ENCODE measurements around the gene ARMC7.

ARMC7 gene

DNA sequence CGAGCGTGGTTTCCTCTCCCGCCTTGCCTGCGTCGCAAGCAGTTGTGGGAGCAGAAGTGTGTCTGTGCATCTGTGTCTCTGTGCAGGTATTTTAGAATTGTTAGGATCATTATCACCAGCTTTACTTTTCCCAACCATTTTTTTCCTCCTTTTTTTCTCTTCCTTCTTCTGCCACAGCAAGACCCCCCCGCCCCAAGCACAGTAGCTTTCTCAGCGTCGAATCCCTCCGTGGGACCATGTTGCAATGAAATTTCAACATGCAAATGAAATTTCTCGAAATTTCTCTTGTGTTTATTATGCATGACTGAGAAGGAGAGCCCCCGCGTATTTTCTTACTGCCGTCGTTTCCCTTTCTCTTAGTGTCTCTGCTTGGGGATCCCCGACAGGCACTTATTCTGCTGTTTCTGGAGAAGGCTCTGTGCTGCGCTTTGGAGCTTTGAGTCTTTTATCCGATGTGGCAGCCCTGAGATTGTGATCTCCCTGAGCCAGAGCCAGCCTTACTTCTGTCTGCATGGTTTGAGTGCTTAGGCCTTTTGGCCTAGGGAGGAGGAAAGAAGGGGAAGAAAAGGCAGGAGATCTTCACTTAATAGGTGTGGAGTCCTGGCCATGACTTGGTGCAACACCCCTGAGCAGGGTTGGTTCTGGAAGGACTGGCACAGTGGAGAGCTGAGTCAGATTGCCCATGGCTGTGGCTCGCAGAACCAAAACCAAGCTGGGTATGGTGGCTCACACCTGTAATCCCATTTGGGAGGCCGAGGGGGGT, 5.0 kb downstream of the ARMC7 start:
- peak overlapping the region; percentile 80 for H3K9ac ChIP-seq (ENCODE audit: low read length)
- TF ChIP-seq EZH2phosphoT487 (IDR thresholded peaks at IDR 0.05; ENCODE audit: low read depth) = no peak
- TF ChIP-seq, protein P1, sequence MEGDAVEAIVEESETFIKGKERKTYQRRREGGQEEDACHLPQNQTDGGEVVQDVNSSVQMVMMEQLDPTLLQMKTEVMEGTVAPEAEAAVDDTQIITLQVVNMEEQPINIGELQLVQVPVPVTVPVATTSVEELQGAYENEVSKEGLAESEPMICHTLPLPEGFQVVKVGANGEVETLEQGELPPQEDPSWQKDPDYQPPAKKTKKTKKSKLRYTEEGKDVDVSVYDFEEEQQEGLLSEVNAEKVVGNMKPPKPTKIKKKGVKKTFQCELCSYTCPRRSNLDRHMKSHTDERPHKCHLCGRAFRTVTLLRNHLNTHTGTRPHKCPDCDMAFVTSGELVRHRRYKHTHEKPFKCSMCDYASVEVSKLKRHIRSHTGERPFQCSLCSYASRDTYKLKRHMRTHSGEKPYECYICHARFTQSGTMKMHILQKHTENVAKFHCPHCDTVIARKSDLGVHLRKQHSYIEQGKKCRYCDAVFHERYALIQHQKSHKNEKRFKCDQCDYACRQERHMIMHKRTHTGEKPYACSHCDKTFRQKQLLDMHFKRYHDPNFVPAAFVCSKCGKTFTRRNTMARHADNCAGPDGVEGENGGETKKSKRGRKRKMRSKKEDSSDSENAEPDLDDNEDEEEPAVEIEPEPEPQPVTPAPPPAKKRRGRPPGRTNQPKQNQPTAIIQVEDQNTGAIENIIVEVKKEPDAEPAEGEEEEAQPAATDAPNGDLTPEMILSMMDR (IDR thresholded peaks at IDR 0.05; ENCODE audit: low read depth, low read length) = no peak
- H3K9me3 ChIP-seq (ENCODE audit: insufficient read depth, low read length) = no peaks in the 10 kb centered on the region
- no peaks in the 10 kb centered on the region for H4K20me1 ChIP-seq (ENCODE audit: insufficient read depth, low read length)
- H3K4me3 ChIP-seq (ENCODE audit: low read length) = peak overlapping the region; percentile 73
- peaks cover 22% of the 10 kb centered on the region for H3K36me3 ChIP-seq (replicated peaks; ENCODE audit: low read depth, low read length)
- peaks cover 35% of the 10 kb centered on the region for H3K4me1 ChIP-seq (ENCODE audit: low read length)
- no peaks in the 10 kb centered on the region for H3K27me3 ChIP-seq (ENCODE audit: low read depth, low read length)
- H3K79me2 ChIP-seq (ENCODE audit: low read length) = peaks cover 5% of the 10 kb centered on the region; the same call in 1 of the 2 replicates
- H2AFZ ChIP-seq (ENCODE audit: low read depth, low read length) = peak overlapping the region; percentile 70; the same call in 1 of the 2 replicates
- peak overlapping the region; percentile 82 for H3K27ac ChIP-seq (ENCODE audit: low read length)
- peak overlapping the region; percentile 88 for H3K4me2 ChIP-seq (ENCODE audit: low read length)

DNA sequence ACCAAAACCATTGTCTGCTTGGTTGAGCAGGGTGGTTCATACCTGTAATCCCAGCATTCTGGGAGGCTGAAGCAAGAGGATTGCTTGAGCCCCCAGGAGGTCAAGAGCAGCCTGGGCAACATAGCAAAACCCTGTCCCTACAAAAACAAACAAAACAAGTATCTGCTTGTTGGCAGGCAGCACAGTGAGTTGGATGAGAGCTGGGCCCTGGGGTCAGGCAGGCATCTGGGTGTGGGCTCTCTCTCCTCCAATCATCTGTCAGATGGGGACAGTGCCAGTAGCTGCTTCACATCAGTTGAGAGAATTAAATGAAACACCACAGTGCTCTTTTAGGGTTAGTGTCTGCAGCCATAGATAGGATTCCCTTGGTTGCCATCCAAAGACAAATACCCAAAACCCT, 5.8 kb downstream of the ARMC7 start:
- no peak overlapping the region for H3K9ac ChIP-seq (ENCODE audit: low read length)
- no peaks in the 10 kb centered on the region for H3K9me3 ChIP-seq (ENCODE audit: insufficient read depth, low read length)
- H3K79me2 ChIP-seq (ENCODE audit: low read length) = peaks cover 2% of the 10 kb centered on the region; the same call in 1 of the 2 replicates
- H3K4me3 ChIP-seq (ENCODE audit: low read length) = no peak overlapping the region
- H3K27ac ChIP-seq (ENCODE audit: low read length) = no peak overlapping the region
- no peaks in the 10 kb centered on the region for H3K27me3 ChIP-seq (ENCODE audit: low read depth, low read length)
- TF ChIP-seq, protein P1 (IDR thresholded peaks at IDR 0.05; ENCODE audit: low read depth, low read length) = no peak
- TF ChIP-seq EZH2phosphoT487 (IDR thresholded peaks at IDR 0.05; ENCODE audit: low read depth) = no peak
- peak overlapping the region; percentile 88; the same call in 1 of the 2 replicates for H3K4me2 ChIP-seq (ENCODE audit: low read length)
- no peak overlapping the region for H2AFZ ChIP-seq (ENCODE audit: low read depth, low read length)
- H3K4me1 ChIP-seq (ENCODE audit: low read length) = peaks cover 33% of the 10 kb centered on the region
- H3K36me3 ChIP-seq (replicated peaks; ENCODE audit: low read depth, low read length) = peaks cover 22% of the 10 kb centered on the region
- no peaks in the 10 kb centered on the region for H4K20me1 ChIP-seq (ENCODE audit: insufficient read depth, low read length)

DNA sequence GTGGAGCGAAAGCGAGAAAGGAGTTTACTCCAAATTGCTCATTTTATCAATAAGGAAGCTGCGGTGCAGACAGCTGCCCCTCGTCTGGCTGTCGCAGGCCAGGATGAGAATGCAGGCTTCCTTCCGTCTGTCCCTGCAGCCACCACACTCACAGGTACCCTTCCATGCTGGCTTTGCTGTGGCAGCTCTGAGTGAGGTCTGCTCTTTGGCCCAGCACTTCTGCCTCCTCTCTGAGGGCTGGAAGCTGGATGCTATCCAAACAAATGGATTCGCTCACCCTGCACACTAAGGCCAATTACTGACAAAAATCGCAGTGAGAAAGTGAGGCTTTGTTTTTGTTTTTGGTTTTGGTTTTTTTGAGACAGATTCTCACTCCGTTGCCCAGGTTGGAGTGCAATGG, 7.0 kb downstream of the ARMC7 start:
- no peaks in the 10 kb centered on the region for H3K79me2 ChIP-seq (ENCODE audit: low read length)
- TF ChIP-seq, protein P1 (IDR thresholded peaks at IDR 0.05; ENCODE audit: low read depth, low read length) = no peak
- no peak for TF ChIP-seq EZH2phosphoT487 (IDR thresholded peaks at IDR 0.05; ENCODE audit: low read depth)
- no peak overlapping the region for H3K9ac ChIP-seq (ENCODE audit: low read length)
- no peaks in the 10 kb centered on the region for H3K9me3 ChIP-seq (ENCODE audit: insufficient read depth, low read length)
- no peaks in the 10 kb centered on the region for H3K27me3 ChIP-seq (ENCODE audit: low read depth, low read length)
- peaks cover 21% of the 10 kb centered on the region for H3K36me3 ChIP-seq (replicated peaks; ENCODE audit: low read depth, low read length)
- no peaks in the 10 kb centered on the region for H4K20me1 ChIP-seq (ENCODE audit: insufficient read depth, low read length)
- peaks cover 29% of the 10 kb centered on the region for H3K4me1 ChIP-seq (ENCODE audit: low read length)
- no peak overlapping the region for H3K4me2 ChIP-seq (ENCODE audit: low read length)
- no peak overlapping the region for H3K27ac ChIP-seq (ENCODE audit: low read length)
- H3K4me3 ChIP-seq (ENCODE audit: low read length) = no peak overlapping the region
- no peak overlapping the region for H2AFZ ChIP-seq (ENCODE audit: low read depth, low read length)

DNA sequence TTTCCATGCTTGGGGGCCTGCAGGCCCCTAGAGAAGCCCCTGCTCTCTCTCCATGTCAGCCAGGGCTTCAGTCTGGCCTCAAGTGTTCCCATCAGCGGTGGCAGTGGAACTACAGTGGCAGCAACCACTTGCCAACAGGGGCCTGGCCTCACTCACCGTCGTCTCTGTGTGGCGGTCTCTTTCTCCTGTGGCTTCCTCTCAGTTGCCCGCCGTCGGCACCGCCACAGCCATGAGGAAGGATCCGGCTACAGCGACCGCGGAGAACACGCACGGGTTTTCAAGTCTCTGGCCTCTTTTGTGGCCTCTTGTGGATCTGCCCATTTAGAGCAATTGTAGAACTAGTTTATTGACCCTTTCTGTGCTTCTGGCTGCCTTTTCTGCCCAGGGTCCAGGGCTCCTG, 8.5 kb downstream of the ARMC7 start:
- Histone ChIP-seq H3K79me2 (ENCODE audit: low read length) (no peaks in the 10 kb centered on the region), H4K20me1 (ENCODE audit: insufficient read depth, low read length) (no peaks in the 10 kb centered on the region), H3K9ac (ENCODE audit: low read length) (no peak overlapping the region), H3K4me3 (ENCODE audit: low read length) (no peak overlapping the region), H3K27me3 (ENCODE audit: low read depth, low read length) (no peaks in the 10 kb centered on the region), H3K4me2 (ENCODE audit: low read length) (no peak overlapping the region), H3K4me1 (ENCODE audit: low read length) (peaks cover 29% of the 10 kb centered on the region), H3K27ac (ENCODE audit: low read length) (no peak overlapping the region), H2AFZ (ENCODE audit: low read depth, low read length) (no peak overlapping the region), H3K36me3 (replicated peaks; ENCODE audit: low read depth, low read length) (peaks cover 18% of the 10 kb centered on the region), H3K9me3 (ENCODE audit: insufficient read depth, low read length) (no peaks in the 10 kb centered on the region)
- TF ChIP-seq, protein P1 (IDR thresholded peaks at IDR 0.05; ENCODE audit: low read depth, low read length) = no peak
- no peak for TF ChIP-seq EZH2phosphoT487 (IDR thresholded peaks at IDR 0.05; ENCODE audit: low read depth)

Measured in OCI-LY3 (cell line).